GM13976 (cell line): ENCODE data around the gene CXCL17.

Experiments used
- DNase-seq: peaks from one replicate; pipeline ENCODE4 v3.0.0; 2012; ENCODE audit warnings: low spot score
- CTCF ChIP-seq: IDR thresholded peaks from 2 replicates; pipeline ENCODE4 v1.5.1; 2012; ENCODE audit warnings: borderline replicate concordance, mild to moderate bottlenecking; ENCODE audit not compliant: insufficient read depth; ENCODE audit errors: extremely low read depth, missing control alignments, control extremely low read depth
- in situ Hi-C: fragments of 300-500 bp; cut with MboI; formaldehyde crosslinking; loops from one replicate; pipeline ENCODE4 v1.12.0; 2022; ENCODE audit warnings: low sequenced_read_pairs, mixed read lengths, inconsistent platforms; ENCODE audit not compliant: unreplicated experiment

CXCL17 gene

DNA sequence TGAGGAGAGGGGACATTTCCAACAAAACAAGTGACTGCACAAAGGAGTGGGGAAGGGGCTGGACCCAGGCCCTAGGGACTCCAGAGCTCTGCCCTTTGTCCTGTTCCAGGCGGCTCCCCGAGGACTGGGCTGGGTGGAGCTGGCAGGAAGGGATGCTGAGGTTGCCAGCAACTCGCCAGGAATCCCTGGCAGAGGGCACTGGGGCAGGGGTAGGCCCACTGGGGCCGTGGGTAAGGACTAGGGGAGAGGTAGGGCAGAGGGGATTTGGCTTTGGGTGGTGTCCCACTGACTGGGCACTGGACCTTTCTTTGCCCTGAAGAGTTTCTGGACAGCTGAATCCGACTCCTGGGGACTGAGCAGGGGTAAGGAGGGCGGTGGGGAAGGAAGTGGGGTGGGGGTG is 23.4 kb downstream of the CXCL17 start:
- peak; percentile 28 for DNase-seq
- no peak for TF ChIP-seq CTCF
- in situ Hi-C loops, result no loop called here

GRCh38 chr19:42412661-42413076 is 30.1 kb downstream of the CXCL17 start:
- in situ Hi-C loops, result no loop called here
- no peak for TF ChIP-seq CTCF
- peak; percentile 12 for DNase-seq

- in situ Hi-C loops, result no loop called here
- peak; percentile 11 for DNase-seq
- TF ChIP-seq CTCF, result no peak
Observed at GRCh38 chr19:42412227-42412626, 30.5 kb downstream of the CXCL17 start.

- peak; percentile 22 for DNase-seq
- TF ChIP-seq CTCF, result no peak
- in situ Hi-C loops, result no loop called here
Observed at GRCh38 chr19:42411581-42412178, 31.1 kb downstream of the CXCL17 start.

DNA sequence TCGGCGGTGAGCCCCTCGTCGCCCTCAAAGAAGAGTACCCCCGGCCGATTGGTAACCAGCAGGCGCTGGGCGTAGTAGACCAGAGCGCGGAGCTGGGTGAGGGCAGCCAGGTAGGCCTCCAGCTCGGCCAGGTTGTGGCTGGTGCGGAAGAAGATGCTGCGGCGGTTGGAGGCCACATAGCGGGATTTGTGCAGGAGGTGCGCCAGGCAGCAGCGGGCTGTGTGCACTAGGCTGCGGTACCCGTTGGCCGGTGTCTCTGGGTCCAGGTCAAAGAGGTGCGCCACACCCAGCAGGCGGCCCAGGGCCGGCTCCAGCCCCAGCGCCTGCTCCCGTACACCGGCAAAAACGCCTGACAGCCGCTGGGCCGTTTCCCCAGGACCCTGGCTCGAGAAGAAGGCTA is 32.4 kb downstream of the CXCL17 start:
- in situ Hi-C loops, result no loop called here
- peak; percentile 13 for DNase-seq
- TF ChIP-seq CTCF, result no peak

DNA sequence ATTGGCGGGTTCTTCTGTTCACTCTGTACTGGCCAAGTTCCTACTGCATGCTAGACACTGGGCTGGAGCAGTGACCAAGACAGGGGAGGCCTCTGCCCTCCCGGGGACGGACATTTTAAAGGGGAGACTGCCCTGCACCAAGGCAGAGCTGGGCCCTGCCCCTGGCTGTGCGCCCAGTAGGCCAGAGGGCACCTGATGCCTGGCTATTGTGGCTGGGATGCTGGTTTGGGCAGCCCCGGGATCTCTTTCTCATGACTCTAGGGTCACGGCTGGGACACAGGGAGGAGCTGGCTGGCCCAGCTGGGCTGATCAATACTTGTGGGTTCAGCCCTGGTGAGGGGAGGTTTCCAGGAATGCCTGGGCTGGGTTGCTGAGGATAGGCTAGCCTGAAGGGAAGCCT is 33.3 kb downstream of the CXCL17 start:
- in situ Hi-C loops, result no loop called here
- no peak for TF ChIP-seq CTCF
- peak; percentile 21 for DNase-seq
